Upper lobe of right lung (tissue), 1 donor: ENCODE data around the gene SLC35F1. TPM values are rescaled to one million over a fixed set of nuclear protein-coding genes. Genes with fewer than 3 reads are reported as not detected.

Experiments used
- ATAC-seq: fragments of 200-7000 bp; cut with Tn5 transposase; one replicate; pipeline ENCODE4 v1.9.1; 2020; ENCODE audit warnings: mild to moderate bottlenecking, moderate library complexity
- DNase-seq: peaks from one replicate; pipeline ENCODE4 v3.0.0-alpha.2; 2020
- H3K27ac ChIP-seq: fragments of 200-600 bp; one replicate; pipeline ENCODE4 v1.8.0; 2022
- H3K27me3 ChIP-seq: fragments of 200-600 bp; one replicate; pipeline ENCODE4 v1.8.0; 2022; ENCODE audit warnings: mild to moderate bottlenecking
- H3K36me3 ChIP-seq: fragments of 200-600 bp; one replicate; pipeline ENCODE4 v1.8.0; 2022
- H3K4me1 ChIP-seq: fragments of 200-600 bp; one replicate; pipeline ENCODE4 v1.8.0; 2022
- H3K4me3 ChIP-seq: fragments of 200-600 bp; one replicate; pipeline ENCODE4 v1.8.0; 2022; ENCODE audit warnings: mild to moderate bottlenecking
- H3K9me3 ChIP-seq: fragments of 200-600 bp; one replicate; pipeline ENCODE4 v1.8.0; 2022
- CTCF ChIP-seq: fragments of 200-600 bp; IDR thresholded peaks from one replicate; pipeline ENCODE4 v1.8.0; 2022; ENCODE audit warnings: antibody characterized with exemption
- intact Hi-C: fragments of 100-400 bp; cut with DNase I; formaldehyde crosslinking; loops from one replicate; pipeline ENCODE4 v1.11.0; 2022
- total RNA-seq: library from RNA; stranded (reverse); fragmentation: NEBNext Ultra II Directional; extraction: Animal tissue kit (Norgen Biotek cat#: 25700); gene quantifications from one replicate; pipeline ENCODE4 v1.2.1, GENCODE V29; 2021
- donor health status: DM: no; HTN: yes; CAD: no; lungs with severe emphysema.

Gene SLC35F1
- total RNA-seq, 1 donor from 2014 or later: 0.29 TPM

GRCh38 chr6:117938311-117938995 lies 31.4 kb downstream of the SLC35F1 start:
- DNase-seq: no peak
- TF ChIP-seq CTCF: no peak
- intact Hi-C loops: no loop called here

DNA sequence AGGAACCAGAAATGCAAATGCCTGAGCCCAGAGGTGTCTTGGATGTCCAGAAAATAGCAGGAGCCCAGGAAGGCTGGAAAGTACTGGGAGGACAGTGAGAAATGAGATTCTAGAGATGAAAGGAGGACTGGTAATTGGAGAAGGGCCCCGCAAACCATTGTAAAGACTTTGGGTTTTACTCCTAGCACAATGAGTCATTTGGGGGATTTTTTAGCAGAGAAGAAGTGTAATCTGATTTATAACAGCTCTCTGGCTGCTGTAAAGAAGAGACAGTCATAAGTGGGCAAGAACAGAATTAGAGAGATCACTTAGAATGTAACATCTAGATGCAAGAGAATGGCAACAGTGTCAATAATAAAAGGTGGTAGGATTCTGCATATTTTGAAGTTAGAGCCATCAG lies 40.2 kb downstream of the SLC35F1 start:
- Histone ChIP-seq H3K27ac (no peak overlapping the region), H3K4me1 (no peaks in the 10 kb centered on the region), H3K4me3 (no peak overlapping the region), H3K9me3 (no peaks in the 10 kb centered on the region), H3K27me3 (no peaks in the 10 kb centered on the region), H3K36me3 (no peaks in the 10 kb centered on the region)
- intact Hi-C loops: no loop called here
- no peak for ATAC-seq
- DNase-seq: no peak
- TF ChIP-seq CTCF: no peak

More at GRCh38 chr6:117938311-117938995, 31.4 kb downstream of the SLC35F1 start:
- no peaks in the 10 kb centered on the region for H3K4me1 ChIP-seq
- no peaks in the 10 kb centered on the region for H3K9me3 ChIP-seq
- no peaks in the 10 kb centered on the region for H3K36me3 ChIP-seq
- no peak for ATAC-seq
- no peaks in the 10 kb centered on the region for H3K27me3 ChIP-seq
- H3K4me3 ChIP-seq: no peak overlapping the region
- H3K27ac ChIP-seq: no peak overlapping the region

- no peaks in the 10 kb centered on the region for H3K27me3 ChIP-seq
- no peak for TF ChIP-seq CTCF
- H3K9me3 ChIP-seq: no peaks in the 10 kb centered on the region
- intact Hi-C loops: no loop called here
- no peak overlapping the region for H3K27ac ChIP-seq
- DNase-seq: no peak
- ATAC-seq: no peak
- H3K4me1 ChIP-seq: no peaks in the 10 kb centered on the region
- H3K36me3 ChIP-seq: no peaks in the 10 kb centered on the region
- no peak overlapping the region for H3K4me3 ChIP-seq
Measured at GRCh38 chr6:117951783-117952182, 44.7 kb downstream of the SLC35F1 start.

GRCh38 chr6:117955684-117956256 lies 48.7 kb downstream of the SLC35F1 start:
- intact Hi-C loops: no loop called here
- ATAC-seq: no peak

DNA sequence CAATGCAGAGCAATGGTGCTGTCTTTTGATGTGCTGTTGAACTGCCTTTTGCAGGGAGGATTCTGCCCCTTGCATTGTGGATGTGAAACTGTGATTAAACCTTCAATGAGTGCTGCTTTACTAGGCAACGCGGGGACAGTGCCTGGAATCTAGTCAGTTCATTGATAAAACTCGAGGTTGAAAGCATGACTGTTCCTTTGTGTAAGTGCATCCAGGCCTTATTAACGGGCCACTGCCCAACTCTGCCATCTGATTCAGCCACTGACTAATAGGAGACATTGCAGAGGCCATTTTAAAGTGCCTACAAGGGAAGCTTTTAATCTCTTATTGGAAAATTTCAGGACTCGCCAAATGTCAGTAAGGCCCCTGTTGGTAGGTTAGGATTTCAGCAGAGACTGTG lies 49.3 kb downstream of the SLC35F1 start:
- no peak for DNase-seq
- Histone ChIP-seq H3K27me3 (no peaks in the 10 kb centered on the region), H3K4me1 (no peaks in the 10 kb centered on the region), H3K4me3 (no peak overlapping the region), H3K9me3 (no peaks in the 10 kb centered on the region), H3K36me3 (no peaks in the 10 kb centered on the region), H3K27ac (no peak overlapping the region)
- ATAC-seq: no peak
- intact Hi-C loops: no loop called here
- TF ChIP-seq CTCF: no peak

More at GRCh38 chr6:117955684-117956256, 48.7 kb downstream of the SLC35F1 start:
- Histone ChIP-seq H3K36me3 (no peaks in the 10 kb centered on the region), H3K4me1 (no peaks in the 10 kb centered on the region), H3K4me3 (no peak overlapping the region), H3K27ac (no peak overlapping the region), H3K9me3 (no peaks in the 10 kb centered on the region), H3K27me3 (no peaks in the 10 kb centered on the region)
- no peak for DNase-seq
- no peak for TF ChIP-seq CTCF
